HL-60 (cell line): Measurements from ENCODE around the gene RIPOR2.

Source experiments
- POLR2AphosphoS5 ChIP-seq: IDR thresholded peaks from 2 replicates; pipeline ENCODE4 v1.6.1; 2012; ENCODE audit warnings: low read depth
- TF ChIP-seq, protein P1 (sequence below): IDR thresholded peaks from one replicate; pipeline ENCODE4 v1.5.1; 2011; ENCODE audit warnings: low read length, control low read depth, inconsistent platforms; ENCODE audit not compliant: insufficient read depth

GRCh38 chr6:24883618-24884017 is 52.1 kb downstream of the RIPOR2 start:
- TF ChIP-seq, protein P1, sequence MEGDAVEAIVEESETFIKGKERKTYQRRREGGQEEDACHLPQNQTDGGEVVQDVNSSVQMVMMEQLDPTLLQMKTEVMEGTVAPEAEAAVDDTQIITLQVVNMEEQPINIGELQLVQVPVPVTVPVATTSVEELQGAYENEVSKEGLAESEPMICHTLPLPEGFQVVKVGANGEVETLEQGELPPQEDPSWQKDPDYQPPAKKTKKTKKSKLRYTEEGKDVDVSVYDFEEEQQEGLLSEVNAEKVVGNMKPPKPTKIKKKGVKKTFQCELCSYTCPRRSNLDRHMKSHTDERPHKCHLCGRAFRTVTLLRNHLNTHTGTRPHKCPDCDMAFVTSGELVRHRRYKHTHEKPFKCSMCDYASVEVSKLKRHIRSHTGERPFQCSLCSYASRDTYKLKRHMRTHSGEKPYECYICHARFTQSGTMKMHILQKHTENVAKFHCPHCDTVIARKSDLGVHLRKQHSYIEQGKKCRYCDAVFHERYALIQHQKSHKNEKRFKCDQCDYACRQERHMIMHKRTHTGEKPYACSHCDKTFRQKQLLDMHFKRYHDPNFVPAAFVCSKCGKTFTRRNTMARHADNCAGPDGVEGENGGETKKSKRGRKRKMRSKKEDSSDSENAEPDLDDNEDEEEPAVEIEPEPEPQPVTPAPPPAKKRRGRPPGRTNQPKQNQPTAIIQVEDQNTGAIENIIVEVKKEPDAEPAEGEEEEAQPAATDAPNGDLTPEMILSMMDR = no peak
- no peak for TF ChIP-seq POLR2AphosphoS5
